Stimulated activated CD4-positive, alpha-beta T cell treated with anti-CD3 and anti-CD28 coated beads, Interleukin-2, amount 100 ng/mL, for 4 hours (primary cell): ENCODE results near the gene OR2T6.
"Not testable (repeated sequence)": the region's sequence is repeated elsewhere in the genome, so short reads cannot be mapped to it uniquely, and the experiment has no call there.

Source experiments
- DNase-seq: peaks from one replicate; pipeline ENCODE4 v3.0.0-alpha.2; 2020; ENCODE audit warnings: low read depth

The OR2T6 gene, protein sequence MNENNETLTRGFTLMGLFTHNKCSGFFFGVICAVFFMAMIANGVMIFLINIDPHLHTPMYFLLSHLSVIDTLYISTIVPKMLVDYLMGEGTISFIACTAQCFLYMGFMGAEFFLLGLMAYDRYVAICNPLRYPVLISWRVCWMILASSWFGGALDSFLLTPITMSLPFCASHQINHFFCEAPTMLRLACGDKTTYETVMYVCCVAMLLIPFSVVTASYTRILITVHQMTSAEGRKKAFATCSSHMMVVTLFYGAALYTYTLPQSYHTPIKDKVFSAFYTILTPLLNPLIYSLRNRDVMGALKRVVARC

GRCh38 chr1:248375446-248375845 lies at the start of gene OR2T6:
TSS of gene OR2T6 (plus strand) at chr1:248375746. CDS start at chr1:248387609, 11,863 bp downstream.
- DNase-seq = no peak

GRCh38 chr1:248343451-248343850 lies 32.1 kb upstream of the OR2T6 start:
- DNase-seq = no peak

DNA sequence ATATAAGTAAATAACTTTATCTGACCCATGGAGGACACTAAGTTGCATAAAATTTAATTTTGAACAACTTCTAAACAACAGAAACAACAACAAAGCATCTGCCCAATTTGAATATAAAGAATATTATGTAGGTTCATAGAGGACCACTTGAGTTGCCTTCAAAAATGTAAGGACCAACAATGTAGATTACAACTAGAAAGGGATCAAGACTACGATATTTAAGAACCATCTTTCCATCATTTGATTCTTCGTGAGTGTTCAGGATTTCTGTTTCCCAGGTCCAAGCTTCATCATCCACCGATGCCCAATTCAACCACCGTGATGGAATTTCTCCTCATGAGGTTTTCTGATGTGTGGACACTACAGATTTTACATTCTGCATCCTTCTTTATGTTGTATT lies 27.1 kb upstream of the OR2T6 start, which contains the start of gene OR14C36:
Gene OR14C36, plus strand, starts transcription at position 301 of the 400 bp plus-strand sequence. Its CDS starts 0 bp downstream, at position 301.
- no peak for DNase-seq

DNA sequence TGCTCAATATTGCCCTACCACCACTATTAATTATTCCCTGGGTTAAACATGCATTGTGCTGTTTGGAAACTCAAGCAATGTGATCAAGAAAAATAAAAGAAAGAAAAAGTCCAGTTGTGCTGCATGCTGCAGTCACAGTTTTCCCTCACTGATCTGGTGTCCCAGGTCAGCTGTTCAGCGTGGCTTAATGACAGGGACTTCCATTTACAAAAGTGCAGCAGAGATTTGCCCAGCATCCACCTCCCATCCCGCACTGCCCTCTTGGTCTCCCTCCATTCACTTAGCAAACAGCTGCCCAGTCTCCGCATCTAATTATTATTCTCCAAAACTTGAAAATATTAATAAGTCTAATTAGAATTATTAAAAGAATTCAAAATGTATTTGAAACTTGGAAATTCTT lies 16.1 kb upstream of the OR2T6 start:
- DNase-seq = no peak

GRCh38 chr1:248361121-248361715 lies 14.3 kb upstream of the OR2T6 start, which contains the start of gene OR2T4:
TSS of gene OR2T4 (plus strand) at chr1:248361665. CDS start at chr1:248361665, 0 bp downstream.
- DNase-seq = no peak

DNA sequence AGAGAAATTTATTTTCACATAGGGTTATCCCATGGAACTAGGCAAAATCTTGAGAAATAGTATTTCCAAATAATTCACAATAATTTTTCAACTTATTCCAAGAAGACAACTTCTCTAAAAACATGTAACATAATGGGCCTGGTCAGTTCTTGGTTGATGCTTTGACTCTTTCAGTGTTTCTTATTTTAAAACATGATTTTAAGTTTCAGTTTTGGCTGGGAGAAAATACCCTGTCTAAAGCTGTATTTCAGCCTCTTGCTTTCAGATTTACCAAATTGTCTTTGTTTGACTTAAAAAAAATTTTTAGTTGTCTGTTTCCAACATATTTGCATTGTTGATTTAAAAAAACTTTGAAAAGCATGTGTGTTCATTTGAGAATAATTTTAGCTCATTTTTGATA lies 8.9 kb upstream of the OR2T6 start:
- no peak for DNase-seq

DNA sequence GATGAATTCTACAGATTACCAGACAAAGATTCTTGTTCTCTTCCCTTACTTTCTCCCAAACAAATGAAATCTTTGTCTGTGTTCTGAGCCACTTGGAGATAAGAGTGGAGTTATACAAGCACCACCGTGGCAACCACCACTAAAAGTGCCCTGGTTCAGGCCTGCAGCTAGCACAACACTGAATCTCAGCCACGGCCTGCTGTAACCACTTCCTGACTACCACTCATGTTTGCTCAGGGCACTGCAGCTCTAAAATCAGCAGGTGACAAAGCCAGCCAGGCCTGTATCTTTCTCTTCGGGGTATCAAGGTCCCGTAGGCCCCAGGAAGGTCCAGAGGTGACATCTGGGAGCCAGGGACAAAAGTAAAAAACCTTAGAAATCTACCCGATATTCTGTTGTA lies 3.2 kb upstream of the OR2T6 start:
- no peak for DNase-seq

GRCh38 chr1:248373761-248374160 lies 1.8 kb upstream of the OR2T6 start:
- no peak for DNase-seq

- DNase-seq = no peak
Observed at GRCh38 chr1:248376916-248377315, 1.4 kb downstream of the OR2T6 start.

GRCh38 chr1:248380854-248381253 lies 5.3 kb downstream of the OR2T6 start:
- no peak for DNase-seq

GRCh38 chr1:248388426-248388825 lies 12.9 kb downstream of the OR2T6 start:
- no peak for DNase-seq

DNA sequence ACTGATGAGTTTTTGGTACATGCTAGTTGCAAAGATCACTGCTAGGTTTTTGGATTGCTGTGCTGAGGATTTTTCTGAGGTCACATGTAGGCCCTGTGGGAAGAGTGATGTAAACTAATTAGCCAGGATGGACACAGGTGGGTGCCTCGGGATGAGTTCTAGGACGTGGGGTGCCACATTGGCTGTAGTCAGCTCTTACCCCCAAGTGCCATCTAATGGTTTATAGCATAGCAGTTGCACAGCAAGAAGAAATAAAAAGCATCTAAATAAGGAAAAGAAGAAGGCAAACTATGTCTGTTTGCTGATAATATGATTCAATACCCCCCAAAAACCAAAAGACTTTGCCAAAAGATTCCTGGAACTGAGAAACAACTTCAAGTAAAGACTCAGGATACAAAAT lies 17.5 kb downstream of the OR2T6 start:
- DNase-seq = no peak

GRCh38 chr1:248402748-248403147 lies 27.2 kb downstream of the OR2T6 start, which contains the start of gene OR2T1:
TSS of gene OR2T1 (plus strand) at chr1:248403048. CDS start at chr1:248406148, 3,100 bp downstream.
- no peak for DNase-seq

- no peak for DNase-seq
Observed at GRCh38 chr1:248404024-248404423, 28.5 kb downstream of the OR2T6 start.

- DNase-seq = no peak
Observed at GRCh38 chr1:248406721-248407692, 31.5 kb downstream of the OR2T6 start.

- DNase-seq = no peak
Observed at GRCh38 chr1:248416226-248416625, 40.7 kb downstream of the OR2T6 start.

DNA sequence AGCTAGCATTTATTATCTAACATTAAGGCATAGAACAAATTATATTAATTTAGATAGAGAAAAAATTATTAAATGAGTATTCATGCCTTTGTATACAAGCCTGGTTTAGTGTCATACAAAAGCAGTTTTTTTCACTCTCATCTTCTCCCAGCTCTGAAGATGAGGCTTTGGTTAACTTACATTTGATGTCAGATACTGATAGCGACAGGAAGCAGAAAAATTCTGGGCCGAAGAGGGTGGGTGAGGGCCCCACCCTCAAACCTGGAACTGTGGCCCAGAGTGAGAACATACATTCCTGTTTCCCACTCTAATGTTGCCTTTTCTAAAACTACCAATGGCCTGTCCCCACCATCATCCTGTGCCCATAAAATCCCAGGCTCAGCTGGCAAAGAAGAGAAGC lies 42.3 kb downstream of the OR2T6 start:
- no peak for DNase-seq

GRCh38 chr1:248421384-248421783 lies 45.8 kb downstream of the OR2T6 start:
- no peak for DNase-seq

GRCh38 chr1:248427526-248428191 lies 52.1 kb downstream of the OR2T6 start:
- DNase-seq = not testable (repeated sequence)

- DNase-seq = not testable (repeated sequence)
Observed at GRCh38 chr1:248428192-248428533, 52.6 kb downstream of the OR2T6 start.

- DNase-seq = not testable (repeated sequence)
Observed at GRCh38 chr1:248431683-248432082, 56.1 kb downstream of the OR2T6 start.

DNA sequence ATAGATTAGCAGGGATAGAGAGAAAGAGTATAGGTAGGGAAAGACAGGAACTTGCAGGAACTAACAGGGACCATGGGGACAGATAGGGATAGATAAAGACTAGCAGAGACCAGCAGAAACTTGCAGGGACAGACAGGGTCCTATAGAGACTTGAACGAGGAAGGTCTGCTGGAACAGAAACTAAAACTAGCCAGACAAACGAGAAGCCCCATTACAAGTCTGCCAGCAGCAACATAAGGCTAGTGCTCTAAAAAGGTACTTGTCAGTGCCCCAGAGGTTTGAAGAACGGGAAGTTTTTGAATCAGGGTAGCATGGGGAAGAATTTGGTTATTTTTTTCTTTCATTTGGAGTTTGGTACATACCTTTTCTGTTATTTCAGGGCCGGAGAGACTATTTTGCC lies 56.7 kb downstream of the OR2T6 start:
- not testable (repeated sequence) for DNase-seq
